ENCODE results near the gene TTI1. TPM values are rescaled to one million over a fixed set of nuclear protein-coding genes. Genes with fewer than 3 reads are reported as not detected.

The TTI1 gene
- total and polyA plus RNA-seq, 8 donors: 3.1 to 27.2 (median 6.7) TPM

- DNase-seq: peak; percentile 24 to 43
- Histone ChIP-seq H3K27me3 (peaks cover 0 to 13% (median 0%) of the 10 kb centered on the region in 3 donors), H3K9me3 (peaks cover 0 to 12% (median 0%) of the 10 kb centered on the region in 4 donors), H3K27ac (peak overlapping the region in 2 of 5 donors; percentile 26 to 37), H3K4me1 (peaks cover 0 to 3% (median 0%) of the 10 kb centered on the region in 4 donors), H3K36me3 (no peaks in the 10 kb centered on the region), H3K4me3 (no peak overlapping the region)
- intact Hi-C loops (cut with DNase I; ENCODE audit: low total_unique reads): no loop called here
- TF ChIP-seq POLR2A (IDR thresholded peaks at IDR 0.05) (no peak), EP300 (IDR thresholded peaks at IDR 0.05) (no peak), POLR2AphosphoS5 (IDR thresholded peaks at IDR 0.05) (no peak), CTCF (IDR thresholded peaks at IDR 0.05) (no peak)
- 21 to 42% (median 34%) methylated on average over 11 of the region's 11 CpGs for WGBS, 5 donors
Observed at GRCh38 chr20:37945091-37945547, 88.1 kb downstream of the TTI1 start.

- no peaks in the 10 kb centered on the region for H3K36me3 ChIP-seq
- no peak for TF ChIP-seq CTCF (IDR thresholded peaks at IDR 0.05)
- TF ChIP-seq POLR2AphosphoS5 (IDR thresholded peaks at IDR 0.05): no peak
- TF ChIP-seq POLR2A (IDR thresholded peaks at IDR 0.05): no peak
- no peak for TF ChIP-seq EP300 (IDR thresholded peaks at IDR 0.05)
- WGBS, 5 donors: 66 to 94% (median 71%) methylated on average over 5 to 11 of the region's 11 CpGs
- H3K27me3 ChIP-seq: peaks cover 0 to 13% (median 0%) of the 10 kb centered on the region in 3 donors
- H3K9me3 ChIP-seq: peaks cover 0 to 12% (median 0%) of the 10 kb centered on the region in 4 donors
- H3K4me1 ChIP-seq: peaks cover 0 to 3% (median 0%) of the 10 kb centered on the region in 4 donors
- intact Hi-C loops (cut with DNase I; ENCODE audit: low total_unique reads): no loop called here
- no peak overlapping the region for H3K4me3 ChIP-seq
- H3K27ac ChIP-seq: peak overlapping the region in 2 of 5 donors; percentile 26 to 37
- peak in 1 of 2 donors; percentile 21 for DNase-seq
Observed at GRCh38 chr20:37944456-37944981, 88.7 kb downstream of the TTI1 start.

GRCh38 chr20:37943501-37944455 lies 89.5 kb downstream of the TTI1 start:
- intact Hi-C loops (cut with DNase I; ENCODE audit: low total_unique reads): no loop called here
- 88 to 92% (median 91%) methylated on average over 25 to 47 of the region's 47 CpGs for WGBS, 5 donors
- TF ChIP-seq POLR2A (IDR thresholded peaks at IDR 0.05) (no peak), CTCF (IDR thresholded peaks at IDR 0.05) (no peak), POLR2AphosphoS5 (IDR thresholded peaks at IDR 0.05) (no peak), EP300 (IDR thresholded peaks at IDR 0.05) (no peak)
- H3K9me3 ChIP-seq: peaks cover 0 to 12% (median 0%) of the 10 kb centered on the region in 4 donors
- H3K27ac ChIP-seq: no peak overlapping the region
- peaks cover 0 to 3% (median 0%) of the 10 kb centered on the region in 4 donors for H3K4me1 ChIP-seq
- peaks cover 0 to 13% (median 0%) of the 10 kb centered on the region in 3 donors for H3K27me3 ChIP-seq
- H3K4me3 ChIP-seq: no peak overlapping the region
- no peaks in the 10 kb centered on the region for H3K36me3 ChIP-seq
- peak in 1 of 2 donors; percentile 22 for DNase-seq

- H3K36me3 ChIP-seq: no peaks in the 10 kb centered on the region
- DNase-seq: peak in 1 of 2 donors; percentile 17
- peaks cover 0 to 3% (median 0%) of the 10 kb centered on the region in 4 donors for H3K4me1 ChIP-seq
- no peak overlapping the region for H3K27ac ChIP-seq
- no peak overlapping the region for H3K4me3 ChIP-seq
- H3K27me3 ChIP-seq: peaks cover 0 to 13% (median 0%) of the 10 kb centered on the region in 3 donors
- peaks cover 0 to 8% (median 0%) of the 10 kb centered on the region in 4 donors for H3K9me3 ChIP-seq
- intact Hi-C loops (cut with DNase I; ENCODE audit: low total_unique reads): no loop called here
- TF ChIP-seq EP300 (IDR thresholded peaks at IDR 0.05): no peak
- no peak for TF ChIP-seq POLR2A (IDR thresholded peaks at IDR 0.05)
- WGBS, 5 donors: 75 to 82% (median 78%) methylated on average over 12 of the region's 12 CpGs
Observed at GRCh38 chr20:37943033-37943432, 90.2 kb downstream of the TTI1 start.

All from stomach (tissue), 9 donors.